Neural cell (in vitro differentiated cells): Measurements from ENCODE around the gene PPARG. TPM values are rescaled to one million over a fixed set of nuclear protein-coding genes. Genes with fewer than 3 reads are reported as not detected.

Experiments used
- H2AFZ ChIP-seq: fragments of 200-600, 300-800 bp; sonication (generic), shearing (Covaris generic); 2 replicates; pipeline ENCODE4 v1.6.0; 2014; ENCODE audit warnings: low read depth, mild to moderate bottlenecking, antibody characterized with exemption, low read length, moderate library complexity
- H3F3A ChIP-seq: fragments of 200-600 bp; shearing (Covaris generic); 2 replicates; pipeline ENCODE4 v1.6.1; 2016; ENCODE audit warnings: mild to moderate bottlenecking, moderate library complexity, mixed read lengths, antibody characterized with exemption, low read length; ENCODE audit not compliant: insufficient read depth, poor library complexity, severe bottlenecking
- H3K27ac ChIP-seq: fragments of 200-600, 300-800 bp; sonication (generic), shearing (Covaris generic); 2 replicates; pipeline ENCODE4 v1.5.1; 2014; ENCODE audit warnings: mild to moderate bottlenecking, low read length, moderate library complexity
- H3K27me3 ChIP-seq: fragments of 300-800, 200-600 bp; sonication (generic), shearing (Covaris generic); 2 replicates; pipeline ENCODE4 v1.6.0; 2014; ENCODE audit warnings: mild to moderate bottlenecking, low read depth, low read length, moderate library complexity; ENCODE audit not compliant: insufficient read depth
- H3K36me3 ChIP-seq: fragments of 300-800, 200-600 bp; sonication (generic), shearing (Covaris generic); 2 replicates; pipeline ENCODE4 v1.5.1; 2014; ENCODE audit warnings: mild to moderate bottlenecking, antibody characterized with exemption, low read length, moderate library complexity; ENCODE audit not compliant: insufficient read depth
- H3K4me2 ChIP-seq: fragments of 300-800, 200-600 bp; sonication (generic), shearing (Covaris generic); 2 replicates; pipeline ENCODE4 v1.6.0; 2014; ENCODE audit warnings: mild to moderate bottlenecking, low read length
- H3K4me3 ChIP-seq: fragments of 300-800, 200-600 bp; sonication (generic), shearing (Covaris generic); 2 replicates; pipeline ENCODE4 v1.5.1; 2014; ENCODE audit warnings: mild to moderate bottlenecking, low read length, moderate library complexity
- H3K79me2 ChIP-seq: fragments of 200-600 bp; shearing (Covaris generic); replicated peaks from 2 replicates; pipeline ENCODE4 v1.6.0; 2014; ENCODE audit warnings: mild to moderate bottlenecking, low read length, moderate library complexity; ENCODE audit not compliant: insufficient read depth
- H3K9ac ChIP-seq: fragments of 300-800, 200-600 bp; sonication (generic), shearing (Covaris generic); 2 replicates; pipeline ENCODE4 v1.6.1; 2016; ENCODE audit warnings: mild to moderate bottlenecking, low read length, mixed read lengths
- H3K9me2 ChIP-seq: fragments of 200-600 bp; shearing (Covaris generic); 2 replicates; pipeline ENCODE4 v1.6.1; 2016; ENCODE audit warnings: mild to moderate bottlenecking, low read length, mixed read lengths; ENCODE audit not compliant: insufficient read depth
- H3K9me3 ChIP-seq: fragments of 200-600, 300-800 bp; sonication (generic), shearing (Covaris generic); 2 replicates; pipeline ENCODE4 v1.6.1; 2016; ENCODE audit warnings: mild to moderate bottlenecking, mixed run types, low read length, moderate library complexity, mixed read lengths
- H4K20me1 ChIP-seq: fragments of 200-600 bp; shearing (Covaris generic); 2 replicates; pipeline ENCODE4 v1.6.1; 2016; ENCODE audit warnings: mild to moderate bottlenecking, mixed run types; ENCODE audit not compliant: insufficient read depth
- EP300 ChIP-seq: fragments of 450-650 bp; conservative IDR thresholded peaks from 2 replicates; pipeline ENCODE4 v1.6.1; 2014; ENCODE audit warnings: antibody characterized with exemption, mild to moderate bottlenecking, moderate library complexity; ENCODE audit not compliant: poor library complexity, severe bottlenecking
- EZH2 ChIP-seq: fragments of 200-600, 300-800 bp; shearing (Covaris generic), sonication (generic); IDR thresholded peaks from 2 replicates; pipeline ENCODE4 v1.6.1; 2014; ENCODE audit warnings: antibody characterized with exemption, low read length, borderline replicate concordance, mild to moderate bottlenecking; ENCODE audit not compliant: insufficient read depth, poor library complexity, severe bottlenecking
- MXI1 ChIP-seq: fragments of 450-650 bp; conservative IDR thresholded peaks from 2 replicates; pipeline ENCODE4 v1.6.1; 2014; ENCODE audit warnings: antibody characterized with exemption, mild to moderate bottlenecking; ENCODE audit not compliant: poor library complexity, severe bottlenecking
- POLR2AphosphoS5 ChIP-seq: IDR thresholded peaks from 2 replicates; pipeline ENCODE4 v1.6.1; 2012
- RAD21 ChIP-seq: fragments of 450-650 bp; conservative IDR thresholded peaks from 2 replicates; pipeline ENCODE4 v1.6.1; 2014; ENCODE audit warnings: antibody characterized with exemption, mild to moderate bottlenecking, moderate library complexity
- SMC3 ChIP-seq: fragments of 450-650 bp; conservative IDR thresholded peaks from 2 replicates; pipeline ENCODE4 v1.6.1; 2014; ENCODE audit warnings: antibody characterized with exemption, mild to moderate bottlenecking, moderate library complexity; ENCODE audit not compliant: poor library complexity
- TAF1 ChIP-seq: IDR thresholded peaks from 2 replicates; pipeline ENCODE4 v1.6.1; 2012; ENCODE audit warnings: low read depth
- polyA plus RNA-seq: library from polyadenylated mRNA; depleted of rRNA; stranded (reverse); fragments of >200 nt; gene quantifications from 2 replicates; pipeline ENCODE4 v1.2.3, GENCODE V29; 2014
- TF ChIP-seq, protein P1 (sequence below): fragments of 450-650 bp; IDR thresholded peaks from 2 replicates; pipeline ENCODE4 v1.5.1; 2014; ENCODE audit warnings: antibody characterized with exemption, mild to moderate bottlenecking, moderate library complexity; ENCODE audit not compliant: poor library complexity, severe bottlenecking
- TF ChIP-seq, protein P2 (sequence below): IDR thresholded peaks from 2 replicates; pipeline ENCODE4 v1.6.1; 2012; ENCODE audit warnings: borderline replicate concordance

The PPARG gene
- polyA plus RNA-seq, 1 donor from 2014 or later: 0.35 TPM

DNA sequence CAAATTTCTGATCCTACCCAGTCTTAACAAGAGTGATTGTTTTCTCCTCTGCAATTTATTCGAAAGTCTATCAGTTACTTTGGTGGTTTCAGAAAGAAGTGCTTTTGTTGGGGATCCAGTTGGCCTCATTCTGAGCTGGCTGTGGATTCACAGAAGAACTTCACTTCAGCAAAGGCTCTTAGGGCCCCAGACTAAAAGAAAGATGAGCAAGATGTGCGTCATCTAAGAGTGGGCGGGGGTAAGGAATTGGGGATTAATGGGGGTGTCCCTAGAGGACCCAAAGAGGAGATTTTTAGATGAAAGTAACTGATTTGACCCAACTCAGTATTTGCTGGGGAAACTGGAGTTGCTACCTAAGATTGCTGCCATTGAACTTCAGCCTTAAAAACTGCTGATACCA, 131.5 kb downstream of the PPARG start:
- H3K9ac ChIP-seq: no peak overlapping the region
- no peaks in the 10 kb centered on the region for H3F3A ChIP-seq
- TF ChIP-seq EP300 (no peak), RAD21 (no peak), MXI1 (no peak), POLR2AphosphoS5 (no peak), EZH2 (no peak), TAF1 (no peak), SMC3 (no peak)
- TF ChIP-seq, protein P1, sequence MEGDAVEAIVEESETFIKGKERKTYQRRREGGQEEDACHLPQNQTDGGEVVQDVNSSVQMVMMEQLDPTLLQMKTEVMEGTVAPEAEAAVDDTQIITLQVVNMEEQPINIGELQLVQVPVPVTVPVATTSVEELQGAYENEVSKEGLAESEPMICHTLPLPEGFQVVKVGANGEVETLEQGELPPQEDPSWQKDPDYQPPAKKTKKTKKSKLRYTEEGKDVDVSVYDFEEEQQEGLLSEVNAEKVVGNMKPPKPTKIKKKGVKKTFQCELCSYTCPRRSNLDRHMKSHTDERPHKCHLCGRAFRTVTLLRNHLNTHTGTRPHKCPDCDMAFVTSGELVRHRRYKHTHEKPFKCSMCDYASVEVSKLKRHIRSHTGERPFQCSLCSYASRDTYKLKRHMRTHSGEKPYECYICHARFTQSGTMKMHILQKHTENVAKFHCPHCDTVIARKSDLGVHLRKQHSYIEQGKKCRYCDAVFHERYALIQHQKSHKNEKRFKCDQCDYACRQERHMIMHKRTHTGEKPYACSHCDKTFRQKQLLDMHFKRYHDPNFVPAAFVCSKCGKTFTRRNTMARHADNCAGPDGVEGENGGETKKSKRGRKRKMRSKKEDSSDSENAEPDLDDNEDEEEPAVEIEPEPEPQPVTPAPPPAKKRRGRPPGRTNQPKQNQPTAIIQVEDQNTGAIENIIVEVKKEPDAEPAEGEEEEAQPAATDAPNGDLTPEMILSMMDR: no peak
- TF ChIP-seq, protein P2, sequence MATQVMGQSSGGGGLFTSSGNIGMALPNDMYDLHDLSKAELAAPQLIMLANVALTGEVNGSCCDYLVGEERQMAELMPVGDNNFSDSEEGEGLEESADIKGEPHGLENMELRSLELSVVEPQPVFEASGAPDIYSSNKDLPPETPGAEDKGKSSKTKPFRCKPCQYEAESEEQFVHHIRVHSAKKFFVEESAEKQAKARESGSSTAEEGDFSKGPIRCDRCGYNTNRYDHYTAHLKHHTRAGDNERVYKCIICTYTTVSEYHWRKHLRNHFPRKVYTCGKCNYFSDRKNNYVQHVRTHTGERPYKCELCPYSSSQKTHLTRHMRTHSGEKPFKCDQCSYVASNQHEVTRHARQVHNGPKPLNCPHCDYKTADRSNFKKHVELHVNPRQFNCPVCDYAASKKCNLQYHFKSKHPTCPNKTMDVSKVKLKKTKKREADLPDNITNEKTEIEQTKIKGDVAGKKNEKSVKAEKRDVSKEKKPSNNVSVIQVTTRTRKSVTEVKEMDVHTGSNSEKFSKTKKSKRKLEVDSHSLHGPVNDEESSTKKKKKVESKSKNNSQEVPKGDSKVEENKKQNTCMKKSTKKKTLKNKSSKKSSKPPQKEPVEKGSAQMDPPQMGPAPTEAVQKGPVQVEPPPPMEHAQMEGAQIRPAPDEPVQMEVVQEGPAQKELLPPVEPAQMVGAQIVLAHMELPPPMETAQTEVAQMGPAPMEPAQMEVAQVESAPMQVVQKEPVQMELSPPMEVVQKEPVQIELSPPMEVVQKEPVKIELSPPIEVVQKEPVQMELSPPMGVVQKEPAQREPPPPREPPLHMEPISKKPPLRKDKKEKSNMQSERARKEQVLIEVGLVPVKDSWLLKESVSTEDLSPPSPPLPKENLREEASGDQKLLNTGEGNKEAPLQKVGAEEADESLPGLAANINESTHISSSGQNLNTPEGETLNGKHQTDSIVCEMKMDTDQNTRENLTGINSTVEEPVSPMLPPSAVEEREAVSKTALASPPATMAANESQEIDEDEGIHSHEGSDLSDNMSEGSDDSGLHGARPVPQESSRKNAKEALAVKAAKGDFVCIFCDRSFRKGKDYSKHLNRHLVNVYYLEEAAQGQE: no peak
- no peaks in the 10 kb centered on the region for H3K9me3 ChIP-seq
- H3K79me2 ChIP-seq: no peaks in the 10 kb centered on the region
- no peak overlapping the region for H3K4me2 ChIP-seq
- H3K9me2 ChIP-seq: no peaks in the 10 kb centered on the region
- H3K27ac ChIP-seq: no peak overlapping the region
- H2AFZ ChIP-seq: no peak overlapping the region
- H4K20me1 ChIP-seq: no peaks in the 10 kb centered on the region
- H3K27me3 ChIP-seq: no peaks in the 10 kb centered on the region
- H3K36me3 ChIP-seq: no peaks in the 10 kb centered on the region
- H3K4me3 ChIP-seq: no peak overlapping the region

DNA sequence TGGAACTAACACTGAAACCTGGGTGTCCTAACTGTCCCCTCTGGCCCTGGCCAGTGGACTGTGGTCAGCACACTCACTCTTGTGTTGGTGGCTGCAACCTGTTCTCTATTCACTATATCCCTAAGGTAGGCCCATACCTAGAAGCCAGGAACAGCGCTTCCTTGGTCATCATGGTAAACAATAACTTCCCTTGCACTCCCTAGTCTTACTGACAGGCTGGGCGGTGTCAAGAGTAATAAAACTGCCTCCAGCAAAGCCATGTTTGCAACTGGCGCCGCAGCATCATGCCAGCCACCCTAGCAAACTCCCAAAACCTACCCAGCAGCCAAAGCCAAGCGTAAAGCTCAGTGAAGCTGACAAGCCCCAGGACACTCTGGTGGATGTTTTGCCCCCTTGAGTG, 132.3 kb downstream of the PPARG start:
- H3K27ac ChIP-seq: no peak overlapping the region
- H3K9ac ChIP-seq: no peak overlapping the region
- H4K20me1 ChIP-seq: no peaks in the 10 kb centered on the region
- no peak overlapping the region for H2AFZ ChIP-seq
- H3K36me3 ChIP-seq: no peaks in the 10 kb centered on the region
- no peak overlapping the region for H3K4me2 ChIP-seq
- no peaks in the 10 kb centered on the region for H3K79me2 ChIP-seq
- H3K4me3 ChIP-seq: no peak overlapping the region
- no peaks in the 10 kb centered on the region for H3K9me3 ChIP-seq
- no peaks in the 10 kb centered on the region for H3K9me2 ChIP-seq
- TF ChIP-seq, protein P2: no peak
- TF ChIP-seq EP300: no peak
- no peak for TF ChIP-seq MXI1
- TF ChIP-seq EZH2: no peak
- TF ChIP-seq, protein P1: no peak
- no peaks in the 10 kb centered on the region for H3K27me3 ChIP-seq
- no peaks in the 10 kb centered on the region for H3F3A ChIP-seq
